ENCODE results near the gene STAG1.
A peak's percentile ranks its signal among the peaks of the same experiment; 100 is the strongest.
"Not testable (repeated sequence)": the region's sequence is repeated elsewhere in the genome, so short reads cannot be mapped to it uniquely, and the experiment has no call there.

STAG1 gene

DNA sequence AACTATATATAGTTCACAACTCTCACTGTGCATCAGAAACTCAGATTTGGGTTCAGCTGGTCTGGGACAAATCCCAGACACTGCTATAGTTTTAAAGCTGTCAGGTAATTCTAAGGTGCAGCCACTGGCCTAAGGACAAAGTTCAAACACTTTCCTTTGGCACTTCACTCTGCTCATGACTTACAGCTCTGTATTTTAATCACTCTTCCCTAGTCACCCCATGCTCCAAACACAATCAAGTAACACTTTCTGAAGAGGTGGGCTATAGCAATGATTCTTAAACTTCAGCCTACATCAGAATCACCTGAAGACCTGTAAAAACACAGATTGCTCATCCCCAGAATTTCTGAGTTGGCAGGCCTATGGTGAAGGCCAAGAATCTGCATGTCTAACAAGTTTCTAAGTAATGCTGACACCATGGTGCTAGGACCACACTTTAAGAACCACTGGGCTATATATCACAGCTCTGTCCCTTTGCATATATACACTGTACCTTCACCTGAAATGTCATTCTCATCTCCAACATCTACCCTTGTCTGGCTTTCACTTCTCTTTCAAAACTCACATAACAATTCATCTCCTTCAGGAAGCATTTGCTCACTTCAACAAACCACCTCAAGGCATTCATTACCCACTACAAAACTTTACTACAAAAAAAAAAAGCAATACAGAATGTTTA, 21.4 kb downstream of the STAG1 start:
- ATAC-seq, result peak; percentile 77
- H3K27me3 Mint-ChIP-seq, result no peaks in the 10 kb centered on the region
- H3K4me1 Mint-ChIP-seq, result peaks cover 67% of the 10 kb centered on the region
- H3K27ac Mint-ChIP-seq, result no peak overlapping the region
- no peaks in the 10 kb centered on the region for H3K36me3 Mint-ChIP-seq
- H3K9me3 Mint-ChIP-seq, result no peaks in the 10 kb centered on the region
- H3K4me3 Mint-ChIP-seq, result no peak overlapping the region

DNA sequence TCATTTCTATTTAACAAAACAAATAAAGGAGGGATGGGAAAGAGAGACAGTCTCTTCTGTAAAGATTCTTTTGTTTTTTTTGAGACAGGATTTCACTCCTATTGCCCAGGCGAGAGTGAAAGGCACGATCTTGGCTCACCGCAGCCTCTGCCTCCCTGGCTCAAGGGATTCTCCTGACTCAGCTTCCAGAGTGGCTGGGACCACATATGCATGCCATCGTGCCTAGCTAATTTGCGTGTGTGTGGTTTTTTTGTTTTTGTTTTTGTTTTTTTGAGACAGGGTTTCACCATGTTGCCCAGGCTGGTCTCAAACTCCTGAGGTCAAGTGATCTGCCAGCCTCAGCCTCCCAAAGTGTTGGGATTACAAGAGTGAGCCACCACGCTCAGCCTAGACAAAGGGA, 23.3 kb downstream of the STAG1 start:
- no peak overlapping the region for H3K4me3 Mint-ChIP-seq
- H3K27me3 Mint-ChIP-seq, result no peaks in the 10 kb centered on the region
- no peak for ATAC-seq
- H3K36me3 Mint-ChIP-seq, result no peaks in the 10 kb centered on the region
- no peaks in the 10 kb centered on the region for H3K9me3 Mint-ChIP-seq
- H3K27ac Mint-ChIP-seq, result no peak overlapping the region
- H3K4me1 Mint-ChIP-seq, result peaks cover 67% of the 10 kb centered on the region

- no peaks in the 10 kb centered on the region for H3K27me3 Mint-ChIP-seq
- no peak overlapping the region for H3K4me3 Mint-ChIP-seq
- H3K27ac Mint-ChIP-seq, result no peak overlapping the region
- no peaks in the 10 kb centered on the region for H3K36me3 Mint-ChIP-seq
- peaks cover 67% of the 10 kb centered on the region for H3K4me1 Mint-ChIP-seq
- H3K9me3 Mint-ChIP-seq, result no peaks in the 10 kb centered on the region
- ATAC-seq, result no peak
Measured at GRCh38 chr3:136728473-136728872, 23.7 kb downstream of the STAG1 start.

DNA sequence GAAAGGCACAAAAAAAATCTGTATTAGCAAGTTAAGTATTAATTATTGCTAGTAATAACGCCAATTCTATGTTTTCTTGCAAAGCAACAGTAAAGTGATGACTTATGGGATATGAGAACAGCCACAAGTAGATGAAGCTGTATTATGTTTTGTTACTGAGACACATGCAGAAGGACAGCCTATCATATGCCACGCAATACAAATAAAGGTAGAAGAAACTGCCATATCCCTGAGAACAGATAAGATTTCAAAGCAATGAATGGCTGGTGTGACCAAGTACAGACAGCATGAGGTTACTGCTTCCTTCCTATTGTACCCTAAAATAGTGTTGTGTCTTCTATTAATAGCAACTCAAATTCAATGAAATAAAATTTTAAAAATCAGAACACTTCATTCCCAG, 26.7 kb downstream of the STAG1 start:
- ATAC-seq, result no peak
- Mint-ChIP-seq H3K27me3 (no peaks in the 10 kb centered on the region), H3K9me3 (no peaks in the 10 kb centered on the region), H3K36me3 (peaks cover 8% of the 10 kb centered on the region), H3K27ac (no peak overlapping the region), H3K4me1 (peaks cover 54% of the 10 kb centered on the region), H3K4me3 (no peak overlapping the region)

DNA sequence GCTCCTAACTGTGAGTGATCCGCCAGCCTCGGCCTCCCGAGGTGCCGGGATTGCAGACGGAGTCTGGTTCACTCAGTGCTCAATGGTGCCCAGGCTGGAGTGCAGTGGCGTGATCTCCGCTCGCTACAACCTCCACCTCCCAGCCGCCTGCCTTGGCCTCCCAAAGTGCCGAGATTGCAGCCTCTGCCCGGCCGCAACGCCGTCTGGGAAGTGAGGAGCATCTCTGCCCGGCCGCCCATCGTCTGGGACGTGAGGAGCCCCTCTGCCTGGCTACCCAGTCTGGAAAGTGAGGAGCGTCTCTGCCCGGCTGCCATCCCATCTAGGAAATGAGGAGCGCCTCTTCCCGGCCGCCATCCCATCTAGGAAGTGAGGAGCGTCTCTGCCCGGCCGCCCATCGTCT, 29.3 kb downstream of the STAG1 start:
- H3K27me3 Mint-ChIP-seq, ATAC-seq, H3K4me3 Mint-ChIP-seq, H3K27ac Mint-ChIP-seq, H3K9me3 Mint-ChIP-seq: not testable (repeated sequence)
- Mint-ChIP-seq H3K4me1 (peaks cover 56% of the 10 kb centered on the region), H3K36me3 (peaks cover 23% of the 10 kb centered on the region)

DNA sequence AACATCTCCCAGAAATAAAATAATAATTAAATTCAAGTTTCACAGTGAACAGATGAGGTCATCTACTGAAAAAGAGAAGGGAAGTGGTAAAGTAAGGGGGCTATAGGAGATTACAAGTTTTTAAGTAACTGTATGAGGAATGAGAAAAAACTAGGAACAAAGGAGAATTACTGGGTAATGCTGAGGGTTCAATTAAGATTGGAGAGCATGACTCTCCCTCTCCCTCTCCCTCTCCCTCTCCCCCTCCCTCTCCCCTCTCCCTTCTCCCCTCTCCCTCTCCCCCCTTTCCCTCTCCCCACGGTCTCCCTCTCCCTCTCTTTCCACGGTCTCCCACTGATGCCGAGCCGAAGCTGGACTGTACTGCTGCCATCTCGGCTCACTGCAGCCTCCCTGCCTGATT, 29.8 kb downstream of the STAG1 start:
- peaks cover 23% of the 10 kb centered on the region for H3K36me3 Mint-ChIP-seq

GRCh38 chr3:136720091-136720490, 32.1 kb downstream of the STAG1 start:
- Mint-ChIP-seq H3K27me3 (no peaks in the 10 kb centered on the region), H3K4me1 (peaks cover 42% of the 10 kb centered on the region), H3K36me3 (peaks cover 23% of the 10 kb centered on the region), H3K27ac (no peak overlapping the region), H3K9me3 (no peaks in the 10 kb centered on the region), H3K4me3 (no peak overlapping the region)
- no peak for ATAC-seq

More for the DNA sequence above, 29.8 kb downstream of the STAG1 start:
- H3K4me1 Mint-ChIP-seq, result peaks cover 55% of the 10 kb centered on the region
- not testable (repeated sequence) for H3K27me3 Mint-ChIP-seq, H3K9me3 Mint-ChIP-seq, ATAC-seq, H3K27ac Mint-ChIP-seq, H3K4me3 Mint-ChIP-seq

- Mint-ChIP-seq H3K27ac (no peak overlapping the region), H3K36me3 (peaks cover 29% of the 10 kb centered on the region), H3K9me3 (no peaks in the 10 kb centered on the region), H3K4me3 (no peak overlapping the region), H3K27me3 (no peaks in the 10 kb centered on the region), H3K4me1 (peaks cover 38% of the 10 kb centered on the region)
- no peak for ATAC-seq
Measured at GRCh38 chr3:136716629-136717028, 35.5 kb downstream of the STAG1 start.

DNA sequence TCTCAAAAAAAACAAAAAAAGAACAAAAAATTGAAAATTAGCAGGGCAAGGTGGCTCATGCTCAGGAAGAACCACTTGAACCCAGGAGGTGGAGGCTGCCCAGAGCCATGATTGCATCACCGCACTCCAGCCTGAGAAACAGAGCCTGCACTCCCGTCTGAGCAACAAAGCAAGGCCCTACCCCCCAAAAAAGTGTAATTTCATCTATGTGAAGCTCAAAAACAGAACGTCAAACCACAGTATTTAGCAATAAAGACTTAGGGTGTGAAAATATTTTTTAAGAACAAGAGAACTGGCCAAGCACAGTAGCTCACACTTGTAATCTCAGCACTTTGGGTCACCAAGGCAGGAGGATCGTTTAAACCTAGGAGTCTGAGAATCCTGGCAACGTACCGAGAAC, 38.2 kb downstream of the STAG1 start:
- ATAC-seq, result no peak
- H3K4me3 Mint-ChIP-seq, result no peak overlapping the region
- H3K27me3 Mint-ChIP-seq, result no peaks in the 10 kb centered on the region
- no peak overlapping the region for H3K27ac Mint-ChIP-seq
- H3K36me3 Mint-ChIP-seq, result peaks cover 26% of the 10 kb centered on the region
- no peaks in the 10 kb centered on the region for H3K9me3 Mint-ChIP-seq
- H3K4me1 Mint-ChIP-seq, result peaks cover 21% of the 10 kb centered on the region

GRCh38 chr3:136712941-136713340, 39.2 kb downstream of the STAG1 start:
- Mint-ChIP-seq H3K4me3 (no peak overlapping the region), H3K9me3 (no peaks in the 10 kb centered on the region), H3K36me3 (peaks cover 20% of the 10 kb centered on the region), H3K27ac (no peak overlapping the region), H3K4me1 (peaks cover 15% of the 10 kb centered on the region), H3K27me3 (no peaks in the 10 kb centered on the region)
- ATAC-seq, result no peak

GRCh38 chr3:136711888-136712287, 40.3 kb downstream of the STAG1 start:
- not testable (repeated sequence) for H3K27ac Mint-ChIP-seq, H3K27me3 Mint-ChIP-seq, ATAC-seq, H3K9me3 Mint-ChIP-seq, H3K4me3 Mint-ChIP-seq
- peaks cover 29% of the 10 kb centered on the region for H3K36me3 Mint-ChIP-seq
- H3K4me1 Mint-ChIP-seq, result peaks cover 12% of the 10 kb centered on the region

DNA sequence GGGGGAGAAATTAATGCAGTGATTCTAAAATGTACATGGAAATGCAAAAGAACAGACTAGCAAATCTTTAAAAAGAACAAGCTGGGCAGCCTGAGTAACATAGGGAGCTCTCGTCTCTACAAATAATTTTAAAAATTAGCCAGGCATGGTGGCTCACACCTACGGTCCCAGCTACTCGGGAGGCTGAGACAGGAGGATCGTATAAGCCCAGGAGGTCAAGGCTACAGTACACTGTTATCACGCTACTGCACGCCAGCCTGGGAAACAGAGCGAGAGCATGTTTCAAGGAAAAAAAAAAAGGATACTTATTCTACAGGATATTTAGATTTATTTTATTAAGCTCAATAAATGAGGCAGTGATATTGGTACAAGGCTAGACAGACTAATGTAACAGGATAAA, 40.9 kb downstream of the STAG1 start:
- no peak overlapping the region for H3K27ac Mint-ChIP-seq

GRCh38 chr3:136709775-136710174, 42.4 kb downstream of the STAG1 start:
- not testable (repeated sequence) for ATAC-seq, H3K27me3 Mint-ChIP-seq, H3K9me3 Mint-ChIP-seq, H3K27ac Mint-ChIP-seq, H3K4me3 Mint-ChIP-seq
- Mint-ChIP-seq H3K4me1 (peaks cover 25% of the 10 kb centered on the region), H3K36me3 (peaks cover 46% of the 10 kb centered on the region)

More for the DNA sequence above, 40.9 kb downstream of the STAG1 start:
- Mint-ChIP-seq H3K27me3 (no peaks in the 10 kb centered on the region), H3K36me3 (peaks cover 35% of the 10 kb centered on the region), H3K9me3 (no peaks in the 10 kb centered on the region), H3K4me3 (no peak overlapping the region), H3K4me1 (peaks cover 12% of the 10 kb centered on the region)
- no peak for ATAC-seq

GRCh38 chr3:136708333-136708985, 43.7 kb downstream of the STAG1 start:
- ATAC-seq, result no peak
- H3K27ac Mint-ChIP-seq, result no peak overlapping the region
- H3K36me3 Mint-ChIP-seq, result peaks cover 46% of the 10 kb centered on the region
- H3K27me3 Mint-ChIP-seq, result no peaks in the 10 kb centered on the region
- no peak overlapping the region for H3K4me3 Mint-ChIP-seq
- H3K9me3 Mint-ChIP-seq, result no peaks in the 10 kb centered on the region
- H3K4me1 Mint-ChIP-seq, result peaks cover 25% of the 10 kb centered on the region

GRCh38 chr3:136703429-136703828, 48.7 kb downstream of the STAG1 start:
- Mint-ChIP-seq H3K27ac (no peak overlapping the region), H3K27me3 (no peaks in the 10 kb centered on the region), H3K36me3 (peaks cover 47% of the 10 kb centered on the region), H3K4me3 (no peak overlapping the region), H3K9me3 (peaks cover 6% of the 10 kb centered on the region), H3K4me1 (peaks cover 44% of the 10 kb centered on the region)
- no peak for ATAC-seq

DNA sequence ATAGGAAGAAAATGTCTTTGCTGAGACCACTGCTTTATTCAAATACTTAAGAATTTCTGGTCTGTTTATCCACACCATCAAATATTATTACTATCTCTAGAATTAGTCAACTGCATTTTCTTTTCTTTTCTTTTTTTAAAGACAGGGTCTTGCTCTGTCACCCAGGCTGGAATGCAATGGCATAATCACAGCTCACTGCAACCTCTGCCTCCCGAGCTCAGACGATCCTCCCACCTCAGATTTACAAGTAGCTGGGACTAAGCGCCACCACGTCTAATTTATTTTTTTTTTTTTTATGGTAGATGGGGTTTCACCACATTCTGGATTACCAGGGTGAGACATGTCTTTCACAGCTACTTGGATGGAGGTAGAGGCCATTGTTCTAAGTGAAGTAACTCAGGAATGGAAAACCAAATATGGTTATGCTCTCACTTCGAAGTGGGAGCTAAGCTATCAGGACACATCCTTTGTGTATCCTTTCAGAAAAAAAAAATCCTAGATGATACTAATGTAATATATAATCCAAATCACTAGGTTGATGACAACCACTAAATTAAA, 52.8 kb downstream of the STAG1 start:
- Mint-ChIP-seq H3K9me3 (peaks cover 15% of the 10 kb centered on the region), H3K27ac (no peak overlapping the region), H3K4me3 (no peak overlapping the region), H3K36me3 (peaks cover 57% of the 10 kb centered on the region), H3K4me1 (peaks cover 36% of the 10 kb centered on the region), H3K27me3 (no peaks in the 10 kb centered on the region)
- ATAC-seq, result no peak
